Tibial artery (tissue), 4 donors: ENCODE measurements around the gene EPDR1.

ENCODE experiments used
- DNase-seq, 2 donors: peaks; one replicate each; pipeline ENCODE4 v3.0.0-alpha.2; 2019
- H3K27ac ChIP-seq, 2 donors: fragments of 200-600 bp; sonication (generic) in 1 of 2; 1 replicate in 1 of 2; 2 replicates in 1 of 2; pipeline ENCODE4 v1.5.1; 2018 to 2019; ENCODE audit warnings: mild to moderate bottlenecking in 1 of 2
- H3K27me3 ChIP-seq, 2 donors: fragments of 200-600 bp; sonication (generic) in 1 of 2; one replicate each; pipeline versions ENCODE4 v1.5.1 to v1.6.0; 2016 to 2019
- H3K36me3 ChIP-seq, 3 donors: fragments of 200-600 bp; sonication (generic) in 2 of 3; one replicate each; pipeline ENCODE4 v1.5.1; 2016 to 2019; ENCODE audit warnings: mild to moderate bottlenecking in 2 of 3
- H3K4me1 ChIP-seq, 4 donors: fragments of 200-600 bp; sonication (generic) in 2 of 4; 1 replicate in 3 of 4; 2 replicates in 1 of 4; pipeline ENCODE4 v1.5.1; 2016 to 2019
- H3K4me3 ChIP-seq, 2 donors: fragments of 200-600 bp; sonication (generic) in 1 of 2; 1 replicate in 1 of 2; 2 replicates in 1 of 2; pipeline ENCODE4 v1.5.1; 2018 to 2019; ENCODE audit warnings: mild to moderate bottlenecking in 2 of 2
- H3K9me3 ChIP-seq, 3 donors: fragments of 200-600 bp; sonication (generic) in 1 of 3; one replicate each; pipeline ENCODE4 v1.5.1; 2016 to 2019
- intact Hi-C: fragments of 100-400 bp; cut with DNase I; formaldehyde crosslinking; loops from one replicate; pipeline ENCODE4 v1.15.0; 2023; ENCODE audit warnings: low total_unique reads
- TF ChIP-seq, protein P1 (sequence below), 2 experiments: fragments of 200-600 bp in 1 of 2; fragments of 450-650 bp in 1 of 2; IDR thresholded peaks; one replicate each; pipeline ENCODE4 v1.5.1; 2017 to 2019; ENCODE audit warnings: antibody characterized with exemption in 2 of 2, mild to moderate bottlenecking in 1 of 2, moderate library complexity in 1 of 2

The EPDR1 gene

GRCh38 chr7:37956791-37957190 lies 36.4 kb downstream of the EPDR1 start:
- H3K4me3 ChIP-seq: no peak overlapping the region
- no peaks in the 10 kb centered on the region for H3K4me1 ChIP-seq
- intact Hi-C loops: no loop called here
- DNase-seq: no peak
- no peaks in the 10 kb centered on the region for H3K27me3 ChIP-seq
- peaks cover 0 to 2% (median 0%) of the 10 kb centered on the region in 3 donors for H3K9me3 ChIP-seq
- TF ChIP-seq, protein P1, sequence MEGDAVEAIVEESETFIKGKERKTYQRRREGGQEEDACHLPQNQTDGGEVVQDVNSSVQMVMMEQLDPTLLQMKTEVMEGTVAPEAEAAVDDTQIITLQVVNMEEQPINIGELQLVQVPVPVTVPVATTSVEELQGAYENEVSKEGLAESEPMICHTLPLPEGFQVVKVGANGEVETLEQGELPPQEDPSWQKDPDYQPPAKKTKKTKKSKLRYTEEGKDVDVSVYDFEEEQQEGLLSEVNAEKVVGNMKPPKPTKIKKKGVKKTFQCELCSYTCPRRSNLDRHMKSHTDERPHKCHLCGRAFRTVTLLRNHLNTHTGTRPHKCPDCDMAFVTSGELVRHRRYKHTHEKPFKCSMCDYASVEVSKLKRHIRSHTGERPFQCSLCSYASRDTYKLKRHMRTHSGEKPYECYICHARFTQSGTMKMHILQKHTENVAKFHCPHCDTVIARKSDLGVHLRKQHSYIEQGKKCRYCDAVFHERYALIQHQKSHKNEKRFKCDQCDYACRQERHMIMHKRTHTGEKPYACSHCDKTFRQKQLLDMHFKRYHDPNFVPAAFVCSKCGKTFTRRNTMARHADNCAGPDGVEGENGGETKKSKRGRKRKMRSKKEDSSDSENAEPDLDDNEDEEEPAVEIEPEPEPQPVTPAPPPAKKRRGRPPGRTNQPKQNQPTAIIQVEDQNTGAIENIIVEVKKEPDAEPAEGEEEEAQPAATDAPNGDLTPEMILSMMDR (IDR thresholded peaks at IDR 0.05): no peak
- peaks cover 6 to 9% (median 6%) of the 10 kb centered on the region in 3 donors for H3K36me3 ChIP-seq
- H3K27ac ChIP-seq: no peak overlapping the region

- Histone ChIP-seq H3K36me3 (peaks cover 0 to 3% (median 3%) of the 10 kb centered on the region in 3 donors), H3K27me3 (no peaks in the 10 kb centered on the region), H3K4me3 (no peak overlapping the region), H3K4me1 (no peaks in the 10 kb centered on the region), H3K9me3 (peaks cover 0 to 2% (median 0%) of the 10 kb centered on the region in 3 donors), H3K27ac (no peak overlapping the region)
- DNase-seq: no peak
- intact Hi-C loops: no loop called here
- TF ChIP-seq, protein P1 (IDR thresholded peaks at IDR 0.05): no peak
Measured at GRCh38 chr7:37957221-37957970, 37.0 kb downstream of the EPDR1 start.

DNA sequence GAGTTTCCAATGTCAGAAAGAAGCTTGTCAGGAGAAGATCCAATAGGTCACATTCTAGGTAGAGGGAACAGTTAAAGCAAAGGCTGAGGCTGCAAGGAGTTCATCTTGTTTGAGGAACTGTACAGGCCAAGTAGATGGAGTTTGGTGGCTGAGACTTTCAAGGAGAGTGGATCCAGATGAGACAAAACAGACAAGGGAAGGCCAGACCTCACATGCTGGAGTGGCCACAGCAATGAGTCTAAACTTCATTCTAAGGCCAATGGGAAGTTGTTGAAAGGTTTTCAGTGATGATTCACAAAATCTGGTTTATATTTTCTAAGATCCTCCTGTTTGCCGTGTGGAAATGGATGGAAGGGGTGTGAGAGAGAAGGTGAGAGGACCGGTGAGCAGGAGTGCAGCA lies 40.0 kb downstream of the EPDR1 start:
- Histone ChIP-seq H3K4me3 (no peak overlapping the region), H3K27me3 (no peaks in the 10 kb centered on the region), H3K9me3 (peaks cover 0 to 2% (median 0%) of the 10 kb centered on the region in 3 donors), H3K4me1 (no peaks in the 10 kb centered on the region), H3K27ac (no peak overlapping the region), H3K36me3 (no peaks in the 10 kb centered on the region)
- DNase-seq: no peak
- intact Hi-C loops: no loop called here
- TF ChIP-seq, protein P1 (IDR thresholded peaks at IDR 0.05): no peak

DNA sequence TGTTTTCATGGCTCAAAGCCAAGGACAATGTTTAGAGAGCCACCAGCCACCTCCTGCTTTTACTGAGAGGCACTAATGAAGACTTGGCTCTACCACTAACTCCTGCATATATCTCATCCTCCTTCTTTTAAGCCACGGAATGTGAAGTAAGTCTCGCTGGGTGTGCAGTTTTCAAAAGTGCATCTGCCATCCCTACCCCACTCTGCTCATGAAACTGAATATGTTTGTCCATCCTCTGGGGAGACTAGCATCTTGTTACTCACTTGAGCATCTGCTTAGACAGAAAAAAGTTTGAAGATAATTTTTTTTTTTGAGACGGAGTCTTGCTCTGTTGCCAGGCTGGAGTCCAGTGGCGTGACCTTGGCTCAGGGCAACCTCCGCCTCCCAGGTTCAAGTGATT lies 40.8 kb downstream of the EPDR1 start:
- H3K4me1 ChIP-seq: no peaks in the 10 kb centered on the region
- H3K27ac ChIP-seq: no peak overlapping the region
- peaks cover 0 to 2% (median 0%) of the 10 kb centered on the region in 3 donors for H3K9me3 ChIP-seq
- H3K27me3 ChIP-seq: no peaks in the 10 kb centered on the region
- H3K36me3 ChIP-seq: no peaks in the 10 kb centered on the region
- TF ChIP-seq, protein P1 (IDR thresholded peaks at IDR 0.05): no peak
- intact Hi-C loops: no loop called here
- DNase-seq: no peak
- no peak overlapping the region for H3K4me3 ChIP-seq

GRCh38 chr7:37964196-37964595 lies 43.8 kb downstream of the EPDR1 start:
- Histone ChIP-seq H3K9me3 (no peaks in the 10 kb centered on the region), H3K36me3 (no peaks in the 10 kb centered on the region), H3K27ac (no peak overlapping the region), H3K4me3 (no peak overlapping the region), H3K27me3 (no peaks in the 10 kb centered on the region), H3K4me1 (no peaks in the 10 kb centered on the region)
- no peak for DNase-seq
- TF ChIP-seq, protein P1 (IDR thresholded peaks at IDR 0.05): no peak
- intact Hi-C loops: no loop called here
